HG03066 (cell line): ENCODE results near the gene PIBF1.
"Not testable (repeated sequence)": the region's sequence is repeated elsewhere in the genome, so short reads cannot be mapped to it uniquely, and the experiment has no call there.

Experiments used
- ATAC-seq: cut with Tn5 transposase; IDR thresholded peaks from one replicate; pipeline ENCODE4 v1.9.1; 2021; ENCODE audit warnings: low read depth; ENCODE audit not compliant: unreplicated experiment

PIBF1 gene

GRCh38 chr13:72820898-72821279 is 39.0 kb downstream of the PIBF1 start:
- no peak for ATAC-seq

GRCh38 chr13:72823081-72823480 is 41.1 kb downstream of the PIBF1 start:
- no peak for ATAC-seq

- no peak for ATAC-seq
Measured at GRCh38 chr13:72823724-72824123, 41.8 kb downstream of the PIBF1 start.

- ATAC-seq: no peak
Measured at GRCh38 chr13:72834601-72835000, 52.7 kb downstream of the PIBF1 start.

GRCh38 chr13:72839831-72840426 is 58.0 kb downstream of the PIBF1 start:
- ATAC-seq: peak; percentile 98

GRCh38 chr13:72842991-72843390 is 61.1 kb downstream of the PIBF1 start:
- ATAC-seq: no peak

- ATAC-seq: not testable (repeated sequence)
Measured at GRCh38 chr13:72845148-72845547, 63.2 kb downstream of the PIBF1 start.

- no peak for ATAC-seq
Measured at GRCh38 chr13:72849571-72849970, 67.6 kb downstream of the PIBF1 start.

- ATAC-seq: no peak
Measured at GRCh38 chr13:72850959-72851677, 69.2 kb downstream of the PIBF1 start.

GRCh38 chr13:72851678-72852014 is 69.7 kb downstream of the PIBF1 start:
- no peak for ATAC-seq

- no peak for ATAC-seq
Measured at GRCh38 chr13:72852207-72852606, 70.3 kb downstream of the PIBF1 start.

- no peak for ATAC-seq
Measured at GRCh38 chr13:72853000-72853399, 71.1 kb downstream of the PIBF1 start.

- peak; percentile 83 for ATAC-seq
Measured at GRCh38 chr13:72864142-72865011, 82.4 kb downstream of the PIBF1 start.

- no peak for ATAC-seq
Measured at GRCh38 chr13:72868229-72868628, 86.3 kb downstream of the PIBF1 start.

- no peak for ATAC-seq
Measured at GRCh38 chr13:72875233-72875632, 93.3 kb downstream of the PIBF1 start.

- no peak for ATAC-seq
Measured at GRCh38 chr13:72884101-72884500, 102.2 kb downstream of the PIBF1 start.

GRCh38 chr13:72886272-72887067 is 104.5 kb downstream of the PIBF1 start:
- ATAC-seq: no peak

- ATAC-seq: no peak
Measured at GRCh38 chr13:72889495-72889894, 107.6 kb downstream of the PIBF1 start.

GRCh38 chr13:72890546-72890945 is 108.6 kb downstream of the PIBF1 start:
- ATAC-seq: no peak

GRCh38 chr13:72891423-72891822 is 109.5 kb downstream of the PIBF1 start:
- no peak for ATAC-seq

GRCh38 chr13:72896869-72897268 is 114.9 kb downstream of the PIBF1 start:
- no peak for ATAC-seq
